HFFc6 (cell line): Measurements from ENCODE around the gene CTNNA2. TPM values are rescaled to one million over a fixed set of nuclear protein-coding genes. Genes with fewer than 3 reads are reported as not detected.

Experiments used
- DNase-seq: peaks from one replicate; pipeline ENCODE4 v3.0.0-alpha.2; 2018
- H3K27ac Mint-ChIP-seq: 2 replicates; pipeline ENCODE4 v1.8.0; 2020; ENCODE audit warnings: mild to moderate bottlenecking, mixed read lengths
- H3K27me3 Mint-ChIP-seq: 2 replicates; pipeline ENCODE4 v1.8.0; 2021; ENCODE audit warnings: mild to moderate bottlenecking, moderate library complexity, mixed read lengths; ENCODE audit not compliant: insufficient read depth
- H3K36me3 Mint-ChIP-seq: 2 replicates; pipeline ENCODE4 v1.8.0; 2021; ENCODE audit warnings: low read depth, mixed read lengths
- H3K4me1 Mint-ChIP-seq: 2 replicates; pipeline ENCODE4 v1.8.0; 2020; ENCODE audit warnings: low read depth, mixed read lengths
- H3K4me3 Mint-ChIP-seq: 2 replicates; pipeline ENCODE4 v1.8.0; 2020; ENCODE audit warnings: mild to moderate bottlenecking, moderate library complexity, mixed read lengths
- H3K9me3 Mint-ChIP-seq: 2 replicates; pipeline ENCODE4 v1.8.0; 2020; ENCODE audit warnings: mild to moderate bottlenecking, mixed read lengths
- CTCF ChIP-seq: fragments of 200-600 bp; sonication (generic); IDR thresholded peaks from 2 replicates; pipeline ENCODE4 v1.5.0; 2021; ENCODE audit warnings: antibody characterized with exemption, mild to moderate bottlenecking
- total RNA-seq, 6 experiments: library from RNA; stranded (reverse); fragmentation: NEBNext Ultra II Directional; extraction: Animal tissue kit (Norgen Biotek cat#: 25700); gene quantifications; 2 replicates in 1 of 6; 3 replicates in 5 of 6; pipeline ENCODE4 v1.2.3, GENCODE V29; 2021

The CTNNA2 gene
- total RNA-seq, 6 experiments from 2014 or later, result not detected

GRCh38 chr2:80329491-80329890 is 816.6 kb downstream of the CTNNA2 start:
- DNase-seq, result no peak
- no peak for TF ChIP-seq CTCF
- Mint-ChIP-seq H3K27me3 (no peaks in the 10 kb centered on the region), H3K4me3 (no peak overlapping the region), H3K27ac (no peak overlapping the region), H3K4me1 (no peaks in the 10 kb centered on the region), H3K9me3 (peaks cover 5% of the 10 kb centered on the region; the same call in 1 of the 2 replicates), H3K36me3 (no peaks in the 10 kb centered on the region)

- H3K4me3 Mint-ChIP-seq, result no peak overlapping the region
- no peak overlapping the region for H3K27ac Mint-ChIP-seq
- no peaks in the 10 kb centered on the region for H3K36me3 Mint-ChIP-seq
- no peak for TF ChIP-seq CTCF
- H3K9me3 Mint-ChIP-seq, result peaks cover 5% of the 10 kb centered on the region; the same call in 1 of the 2 replicates
- no peaks in the 10 kb centered on the region for H3K27me3 Mint-ChIP-seq
- DNase-seq, result no peak
- H3K4me1 Mint-ChIP-seq, result no peaks in the 10 kb centered on the region
Measured at GRCh38 chr2:80330527-80331450, 817.9 kb downstream of the CTNNA2 start.

- no peak for TF ChIP-seq CTCF
- H3K4me1 Mint-ChIP-seq, result no peaks in the 10 kb centered on the region
- H3K9me3 Mint-ChIP-seq, result peaks cover 10% of the 10 kb centered on the region
- DNase-seq, result no peak
- no peak overlapping the region for H3K27ac Mint-ChIP-seq
- H3K4me3 Mint-ChIP-seq, result no peak overlapping the region
- no peaks in the 10 kb centered on the region; the same call in 1 of the 2 replicates for H3K27me3 Mint-ChIP-seq
- H3K36me3 Mint-ChIP-seq, result no peaks in the 10 kb centered on the region
Measured at GRCh38 chr2:80333886-80334285, 821.0 kb downstream of the CTNNA2 start.

GRCh38 chr2:80335411-80335810 is 822.6 kb downstream of the CTNNA2 start:
- H3K9me3 Mint-ChIP-seq, result peaks cover 10% of the 10 kb centered on the region
- no peaks in the 10 kb centered on the region for H3K36me3 Mint-ChIP-seq
- H3K4me1 Mint-ChIP-seq, result no peaks in the 10 kb centered on the region
- H3K27ac Mint-ChIP-seq, result no peak overlapping the region
- no peak for TF ChIP-seq CTCF
- H3K27me3 Mint-ChIP-seq, result no peaks in the 10 kb centered on the region; the same call in 1 of the 2 replicates
- H3K4me3 Mint-ChIP-seq, result no peak overlapping the region
- DNase-seq, result no peak

- TF ChIP-seq CTCF, result no peak
- no peak for DNase-seq
- no peak overlapping the region for H3K4me3 Mint-ChIP-seq
- H3K27me3 Mint-ChIP-seq, result no peaks in the 10 kb centered on the region; the same call in 1 of the 2 replicates
- no peaks in the 10 kb centered on the region for H3K4me1 Mint-ChIP-seq
- H3K36me3 Mint-ChIP-seq, result no peaks in the 10 kb centered on the region
- H3K9me3 Mint-ChIP-seq, result peaks cover 14% of the 10 kb centered on the region
- no peak overlapping the region for H3K27ac Mint-ChIP-seq
Measured at GRCh38 chr2:80338794-80339193, 825.9 kb downstream of the CTNNA2 start.
